ENCODE data around the gene ABCB10.

ABCB10 gene

DNA sequence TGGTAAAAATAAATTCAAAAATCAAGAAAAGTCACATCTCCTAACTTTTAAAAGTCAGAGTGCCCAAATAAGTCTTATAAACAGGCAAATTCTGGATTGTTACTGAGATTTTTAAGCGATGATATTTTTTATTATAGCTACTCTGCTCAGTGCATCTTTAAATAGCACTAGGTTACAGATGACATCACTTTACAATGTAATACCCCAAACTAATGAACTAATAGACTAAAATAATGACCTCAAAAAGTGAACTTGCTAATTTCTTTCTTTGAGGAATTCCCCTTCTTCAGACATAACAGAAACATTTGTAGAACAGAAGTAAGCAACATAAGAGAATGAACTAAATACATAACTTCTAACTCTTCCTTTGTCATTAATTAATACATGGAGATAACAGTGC lies 91.6 kb downstream of the ABCB10 start:
- no peak for DNase-seq

Data from activated CD4-positive, alpha-beta T cell treated with anti-CD3 and anti-CD28 coated beads, Interleukin-10, Interleukin-2, amounts not matched to agents 100 ng/mL and 50 ng/mL, durations not matched to agents 16 hours and 8 hours (primary cell).